GM21381 (cell line): Measurements from ENCODE around the gene SCARB1.

ENCODE experiments used
- ATAC-seq: cut with Tn5 transposase; IDR thresholded peaks from one replicate; pipeline ENCODE4 v1.9.1; 2021; ENCODE audit warnings: mild to moderate bottlenecking, moderate library complexity; ENCODE audit not compliant: unreplicated experiment

SCARB1 gene

GRCh38 chr12:124736115-124737039 is 127.3 kb downstream of the SCARB1 start:
- ATAC-seq, result no peak

GRCh38 chr12:124734224-124734788 is 129.4 kb downstream of the SCARB1 start:
- ATAC-seq, result no peak

- no peak for ATAC-seq
These were observed 130.6 kb downstream of the SCARB1 start for GRCh38 chr12:124733086-124733485.

- ATAC-seq, result no peak
These were observed 131.2 kb downstream of the SCARB1 start for GRCh38 chr12:124732275-124733075.

- ATAC-seq, result no peak
These were observed 131.8 kb downstream of the SCARB1 start for GRCh38 chr12:124731869-124732268.

GRCh38 chr12:124730455-124730932 is 133.2 kb downstream of the SCARB1 start:
- no peak for ATAC-seq

- ATAC-seq, result no peak
These were observed 135.7 kb downstream of the SCARB1 start for GRCh38 chr12:124727922-124728321.

GRCh38 chr12:124727264-124727800 is 136.3 kb downstream of the SCARB1 start:
- no peak for ATAC-seq
